Measurements from ENCODE around the gene PAPSS1. TPM values are rescaled to one million over a fixed set of nuclear protein-coding genes. Genes with fewer than 3 reads are reported as not detected.

The PAPSS1 gene
- total RNA-seq, 3 donors from 2014 or later (not counting 1 experiment from before 2014, with no cell fraction given) = 10.2 to 21.3 (median 12.9) TPM

- Histone ChIP-seq H3K9me3 (ENCODE audit: control insufficient read depth, insufficient read depth, low read length) (peaks cover 8% of the 10 kb centered on the region), H3K4me1 (ENCODE audit: control insufficient read depth, insufficient read depth, low read length) (no peaks in the 10 kb centered on the region), H3K27ac (ENCODE audit: low read length) (no peak overlapping the region), H3K36me3 (ENCODE audit: control insufficient read depth, insufficient read depth, low read length) (no peaks in the 10 kb centered on the region), H3K27me3 (ENCODE audit: control insufficient read depth, insufficient read depth, low read length) (no peaks in the 10 kb centered on the region), H3K4me3 (ENCODE audit: low read length) (no peak overlapping the region)
- Mint-ChIP-seq H3K4me3 (no peak overlapping the region), H3K27me3 (ENCODE audit: low read depth in 2 of 2) (no peaks in the 10 kb centered on the region), H3K36me3 (no peaks in the 10 kb centered on the region), H3K9me3 (peaks cover 7 to 10% of the 10 kb centered on the region in 2 donors), H3K27ac (no peak overlapping the region), H3K4me1 (no peaks in the 10 kb centered on the region)
- DNase-seq = no peak
- ATAC-seq = no peak
- 67% methylated on average over 1 of the region's 1 CpG for WGBS (ENCODE audit: insufficient coverage)
- intact Hi-C loops (cut with micrococcal nuclease) = no loop called here
- TF ChIP-seq, protein P1, sequence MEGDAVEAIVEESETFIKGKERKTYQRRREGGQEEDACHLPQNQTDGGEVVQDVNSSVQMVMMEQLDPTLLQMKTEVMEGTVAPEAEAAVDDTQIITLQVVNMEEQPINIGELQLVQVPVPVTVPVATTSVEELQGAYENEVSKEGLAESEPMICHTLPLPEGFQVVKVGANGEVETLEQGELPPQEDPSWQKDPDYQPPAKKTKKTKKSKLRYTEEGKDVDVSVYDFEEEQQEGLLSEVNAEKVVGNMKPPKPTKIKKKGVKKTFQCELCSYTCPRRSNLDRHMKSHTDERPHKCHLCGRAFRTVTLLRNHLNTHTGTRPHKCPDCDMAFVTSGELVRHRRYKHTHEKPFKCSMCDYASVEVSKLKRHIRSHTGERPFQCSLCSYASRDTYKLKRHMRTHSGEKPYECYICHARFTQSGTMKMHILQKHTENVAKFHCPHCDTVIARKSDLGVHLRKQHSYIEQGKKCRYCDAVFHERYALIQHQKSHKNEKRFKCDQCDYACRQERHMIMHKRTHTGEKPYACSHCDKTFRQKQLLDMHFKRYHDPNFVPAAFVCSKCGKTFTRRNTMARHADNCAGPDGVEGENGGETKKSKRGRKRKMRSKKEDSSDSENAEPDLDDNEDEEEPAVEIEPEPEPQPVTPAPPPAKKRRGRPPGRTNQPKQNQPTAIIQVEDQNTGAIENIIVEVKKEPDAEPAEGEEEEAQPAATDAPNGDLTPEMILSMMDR (IDR thresholded peaks at IDR 0.05) = no peak
Measured at GRCh38 chr4:107593230-107593629, 126.8 kb downstream of the PAPSS1 start.

DNA sequence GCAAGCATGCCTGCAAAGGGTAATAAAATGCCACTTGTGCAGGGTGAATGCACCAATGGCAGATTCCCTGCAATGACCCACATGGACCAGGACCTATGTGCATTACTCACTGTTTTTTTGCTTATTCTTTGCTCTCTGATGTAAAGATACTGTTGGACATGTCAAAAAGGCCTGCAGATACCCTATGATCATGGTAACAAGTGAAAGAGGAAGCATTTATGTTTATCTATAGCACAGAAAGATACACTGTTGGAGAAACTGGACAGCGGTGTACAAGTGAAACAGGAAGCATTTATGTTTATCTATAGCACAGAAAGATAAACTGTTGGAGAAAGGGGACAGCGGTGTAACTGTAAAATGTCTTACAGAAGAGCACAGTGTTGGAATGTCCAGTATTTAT is 127.5 kb downstream of the PAPSS1 start:
- Mint-ChIP-seq H3K4me3 (no peak overlapping the region), H3K36me3 (no peaks in the 10 kb centered on the region), H3K27ac (no peak overlapping the region), H3K4me1 (no peaks in the 10 kb centered on the region), H3K9me3 (peaks cover 7 to 10% of the 10 kb centered on the region in 2 donors), H3K27me3 (ENCODE audit: low read depth in 2 of 2) (no peaks in the 10 kb centered on the region)
- 60% methylated on average over 2 of the region's 2 CpGs for WGBS (ENCODE audit: insufficient coverage)
- no peaks in the 10 kb centered on the region for H3K4me1 ChIP-seq (ENCODE audit: control insufficient read depth, insufficient read depth, low read length)
- peaks cover 8% of the 10 kb centered on the region for H3K9me3 ChIP-seq (ENCODE audit: control insufficient read depth, insufficient read depth, low read length)
- DNase-seq = no peak
- no peaks in the 10 kb centered on the region for H3K36me3 ChIP-seq (ENCODE audit: control insufficient read depth, insufficient read depth, low read length)
- intact Hi-C loops (cut with micrococcal nuclease) = no loop called here
- ATAC-seq = peak in 1 of 3 donors; percentile 53
- TF ChIP-seq, protein P1 (IDR thresholded peaks at IDR 0.05) = no peak
- H3K27ac ChIP-seq (ENCODE audit: low read length) = no peak overlapping the region
- no peaks in the 10 kb centered on the region for H3K27me3 ChIP-seq (ENCODE audit: control insufficient read depth, insufficient read depth, low read length)
- H3K4me3 ChIP-seq (ENCODE audit: low read length) = no peak overlapping the region

- no peaks in the 10 kb centered on the region for H3K27me3 Mint-ChIP-seq (ENCODE audit: low read depth in 2 of 2)
- H3K36me3 Mint-ChIP-seq = no peaks in the 10 kb centered on the region
- intact Hi-C loops (cut with micrococcal nuclease) = no loop called here
- peaks cover 8% of the 10 kb centered on the region for H3K9me3 ChIP-seq (ENCODE audit: control insufficient read depth, insufficient read depth, low read length)
- H3K36me3 ChIP-seq (ENCODE audit: control insufficient read depth, insufficient read depth, low read length) = no peaks in the 10 kb centered on the region
- no peaks in the 10 kb centered on the region for H3K4me1 Mint-ChIP-seq
- no peak overlapping the region for H3K4me3 ChIP-seq (ENCODE audit: low read length)
- H3K27ac ChIP-seq (ENCODE audit: low read length) = no peak overlapping the region
- DNase-seq (no peak), ATAC-seq (no peak)
- H3K4me3 Mint-ChIP-seq = no peak overlapping the region
- no peaks in the 10 kb centered on the region for H3K4me1 ChIP-seq (ENCODE audit: control insufficient read depth, insufficient read depth, low read length)
- H3K9me3 Mint-ChIP-seq = peaks cover 7 to 10% of the 10 kb centered on the region in 2 donors
- H3K27ac Mint-ChIP-seq = no peak overlapping the region
- TF ChIP-seq, protein P1 (IDR thresholded peaks at IDR 0.05) = no peak
- no peaks in the 10 kb centered on the region for H3K27me3 ChIP-seq (ENCODE audit: control insufficient read depth, insufficient read depth, low read length)
Measured at GRCh38 chr4:107589269-107589668, 130.8 kb downstream of the PAPSS1 start.

DNA sequence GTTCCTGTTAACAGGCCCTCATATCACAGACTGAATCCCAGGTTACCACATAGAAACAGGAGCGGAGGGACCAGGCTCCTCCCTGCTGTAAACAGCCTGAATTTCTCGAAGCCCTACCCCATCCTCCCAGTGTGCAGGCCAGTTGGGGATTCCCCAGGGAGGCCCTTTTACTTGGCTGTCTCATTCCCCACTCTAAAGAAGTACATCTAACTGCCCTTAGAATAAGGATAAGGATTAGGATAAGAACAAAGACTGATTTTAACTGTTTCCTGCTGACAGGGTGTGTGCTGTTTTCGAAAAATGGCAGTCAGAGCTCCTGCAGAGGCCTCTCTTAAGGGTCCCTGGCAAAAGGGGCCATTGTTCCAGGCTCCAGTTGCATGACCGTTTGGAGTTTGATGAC is 133.7 kb downstream of the PAPSS1 start:
- Mint-ChIP-seq H3K4me3 (no peak overlapping the region), H3K4me1 (no peaks in the 10 kb centered on the region), H3K36me3 (no peaks in the 10 kb centered on the region), H3K27ac (no peak overlapping the region), H3K9me3 (peaks cover 8 to 20% of the 10 kb centered on the region in 2 donors), H3K27me3 (ENCODE audit: low read depth in 2 of 2) (no peaks in the 10 kb centered on the region)
- TF ChIP-seq, protein P1 (IDR thresholded peaks at IDR 0.05) = no peak
- H3K4me1 ChIP-seq (ENCODE audit: control insufficient read depth, insufficient read depth, low read length) = no peaks in the 10 kb centered on the region
- no peak overlapping the region for H3K27ac ChIP-seq (ENCODE audit: low read length)
- peaks cover 8% of the 10 kb centered on the region for H3K9me3 ChIP-seq (ENCODE audit: control insufficient read depth, insufficient read depth, low read length)
- ATAC-seq (no peak), DNase-seq (no peak)
- intact Hi-C loops (cut with micrococcal nuclease) = no loop called here
- 69% methylated on average over 4 of the region's 4 CpGs for WGBS (ENCODE audit: insufficient coverage)
- no peaks in the 10 kb centered on the region for H3K36me3 ChIP-seq (ENCODE audit: control insufficient read depth, insufficient read depth, low read length)
- H3K4me3 ChIP-seq (ENCODE audit: low read length) = no peak overlapping the region
- H3K27me3 ChIP-seq (ENCODE audit: control insufficient read depth, insufficient read depth, low read length) = no peaks in the 10 kb centered on the region
